HEK293T (cell line): Measurements from ENCODE around the gene ARHGEF28.

Experiments used
- CTCF ChIA-PET: fragments of 350-600 bp; formaldehyde crosslinking; extraction: SDS; loops from one replicate; lab custom pipeline; 2021; ENCODE audit warnings: antibody characterized with exemption, inconsistent platforms; lab: Yijun Ruan, JAX
- POLR2A ChIA-PET: fragments of 350-600 bp; formaldehyde crosslinking; extraction: SDS; loops from one replicate; lab custom pipeline; 2020; ENCODE audit warnings: antibody characterized with exemption, inconsistent platforms; lab: Yijun Ruan, JAX
- DNase-seq: peaks from one replicate; pipeline ENCODE4 v3.0.0; 2012; ENCODE audit warnings: mixed read lengths; ENCODE audit errors: extremely low spot score
- ARNT ChIP-seq: fragments of 450-650 bp; IDR thresholded peaks from 2 replicates; pipeline ENCODE4 v1.6.1; 2017; ENCODE audit warnings: mild to moderate bottlenecking
- BHLHE40 ChIP-seq: fragments of 450-650 bp; IDR thresholded peaks from 2 replicates; pipeline ENCODE4 v1.6.1; 2016; ENCODE audit warnings: mild to moderate bottlenecking, moderate library complexity, borderline replicate concordance
- CTBP1 ChIP-seq: fragments of 450-650 bp; IDR thresholded peaks from 2 replicates; pipeline ENCODE4 v1.6.1; 2016; ENCODE audit warnings: borderline replicate concordance
- ELF4 ChIP-seq: fragments of 450-650 bp; IDR thresholded peaks from 2 replicates; pipeline ENCODE4 v1.6.1; 2017; ENCODE audit warnings: antibody characterized with exemption
- FOXA1 ChIP-seq: fragments of 450-650 bp; IDR thresholded peaks from 2 replicates; pipeline ENCODE4 v1.6.1; 2016; ENCODE audit warnings: mild to moderate bottlenecking
- FOXK2 ChIP-seq: fragments of 450-650 bp; IDR thresholded peaks from 2 replicates; pipeline ENCODE4 v1.6.1; 2016; ENCODE audit warnings: mild to moderate bottlenecking
- FOXM1 ChIP-seq: fragments of 450-650 bp; IDR thresholded peaks from 2 replicates; pipeline ENCODE4 v1.6.1; 2017; ENCODE audit warnings: mild to moderate bottlenecking, borderline replicate concordance
- HDGF ChIP-seq: fragments of 450-650 bp; IDR thresholded peaks from 2 replicates; pipeline ENCODE4 v1.6.1; 2017; ENCODE audit warnings: antibody characterized with exemption, borderline replicate concordance
- L3MBTL2 ChIP-seq: fragments of 450-650 bp; conservative IDR thresholded peaks from 2 replicates; pipeline ENCODE4 v1.6.1; 2016; ENCODE audit warnings: mild to moderate bottlenecking
- LEF1 ChIP-seq: fragments of 450-650 bp; IDR thresholded peaks from 2 replicates; pipeline ENCODE4 v1.6.1; 2017; ENCODE audit warnings: mild to moderate bottlenecking, borderline replicate concordance
- NFRKB ChIP-seq: fragments of 450-650 bp; IDR thresholded peaks from 2 replicates; pipeline ENCODE4 v1.6.1; 2016; ENCODE audit warnings: mild to moderate bottlenecking, moderate library complexity
- SP1 ChIP-seq: fragments of 450-650 bp; IDR thresholded peaks from 2 replicates; pipeline ENCODE4 v1.6.1; 2017
- SUZ12 ChIP-seq: fragments of 450-650 bp; IDR thresholded peaks from 2 replicates; pipeline ENCODE4 v1.6.1; 2016; ENCODE audit warnings: mild to moderate bottlenecking
- TARDBP ChIP-seq: fragments of 450-650 bp; IDR thresholded peaks from 2 replicates; pipeline ENCODE4 v1.6.1; 2016
- ZNF384 ChIP-seq: fragments of 450-650 bp; IDR thresholded peaks from 2 replicates; pipeline ENCODE4 v1.6.1; 2016
- TF ChIP-seq, protein P1 (sequence below): fragments of 450-650 bp; IDR thresholded peaks from 2 replicates; pipeline ENCODE4 v1.6.1; 2016

ARHGEF28 gene

DNA sequence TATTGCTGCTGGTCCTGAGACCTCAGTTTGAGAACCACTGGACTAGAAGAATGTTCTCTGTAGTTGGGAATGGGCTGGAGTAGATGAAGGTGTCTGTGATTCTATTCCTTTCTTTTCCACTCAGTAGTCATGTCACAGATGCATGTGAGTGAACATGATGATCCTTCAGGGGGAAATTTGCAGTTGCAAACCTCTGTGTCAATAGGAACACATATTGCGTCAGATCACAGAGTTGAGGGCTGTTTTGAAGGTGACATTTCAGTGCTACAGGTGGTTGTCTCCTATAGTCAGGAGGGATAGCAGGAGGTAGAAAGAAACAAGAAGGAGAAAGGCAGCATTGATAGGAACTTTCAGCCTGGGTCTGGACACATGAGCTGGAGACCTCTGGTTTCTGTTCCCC lies 239.3 kb downstream of the ARHGEF28 start:
- TF ChIP-seq FOXK2 = no peak
- no peak for TF ChIP-seq HDGF
- TF ChIP-seq NFRKB = no peak
- TF ChIP-seq FOXM1 = no peak
- TF ChIP-seq FOXA1 = no peak
- TF ChIP-seq LEF1 = no peak
- TF ChIP-seq SUZ12 = no peak
- TF ChIP-seq ARNT = no peak
- TF ChIP-seq ELF4 = no peak
- no peak for TF ChIP-seq CTBP1
- ChIA-PET POLR2A (no interaction called here), CTCF (no interaction called here)
- no peak for DNase-seq

DNA sequence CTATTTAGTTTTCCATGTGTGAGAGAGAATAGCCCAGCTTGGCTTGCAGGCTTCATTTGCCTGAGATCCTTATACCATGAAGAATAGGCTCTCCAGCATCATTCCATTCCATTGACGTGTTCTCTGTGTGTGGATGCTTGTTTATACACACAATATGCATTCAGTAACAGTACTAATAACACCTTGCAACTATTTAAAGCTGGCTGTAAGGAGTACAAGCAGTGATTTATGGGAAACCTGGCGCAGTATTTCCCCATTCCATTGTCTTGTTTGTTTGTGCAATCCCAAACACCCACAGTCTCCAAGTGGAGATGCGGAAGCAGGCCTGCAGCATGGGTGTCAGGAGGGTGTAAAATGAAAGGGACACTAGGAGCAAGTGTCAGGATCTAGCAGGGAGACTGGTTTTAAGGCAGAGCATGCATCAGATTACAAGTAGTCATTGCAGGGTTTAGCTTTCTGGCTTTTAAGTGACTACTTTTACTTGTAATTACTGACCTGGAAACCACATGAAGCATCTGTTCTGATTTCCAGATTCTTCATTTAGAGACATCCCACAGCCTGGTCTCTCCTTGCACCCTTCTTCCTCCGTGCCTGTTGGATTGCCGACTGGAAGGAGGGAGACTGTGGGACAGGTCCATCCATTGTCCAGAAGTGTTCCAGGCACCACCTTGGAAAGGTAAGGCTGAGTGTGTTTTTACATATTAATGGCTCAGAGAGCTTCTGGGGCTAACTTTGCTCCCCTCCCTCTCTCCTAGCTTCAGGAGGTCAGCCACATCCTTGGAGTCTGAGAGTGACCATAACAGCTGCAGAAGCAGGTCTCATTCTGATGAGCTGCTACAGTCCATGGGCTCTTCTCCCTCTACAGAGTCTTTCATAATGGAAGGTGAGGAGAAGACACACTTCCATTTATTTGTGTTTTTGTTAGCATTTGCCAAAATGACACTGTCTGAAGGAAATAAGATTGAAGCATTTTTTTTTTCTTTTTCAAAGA lies 241.6 kb downstream of the ARHGEF28 start:
- POLR2A ChIA-PET = no interaction called here
- DNase-seq = no peak
- TF ChIP-seq L3MBTL2 = no peak
- no peak for TF ChIP-seq FOXA1
- CTCF ChIA-PET = no interaction called here

DNA sequence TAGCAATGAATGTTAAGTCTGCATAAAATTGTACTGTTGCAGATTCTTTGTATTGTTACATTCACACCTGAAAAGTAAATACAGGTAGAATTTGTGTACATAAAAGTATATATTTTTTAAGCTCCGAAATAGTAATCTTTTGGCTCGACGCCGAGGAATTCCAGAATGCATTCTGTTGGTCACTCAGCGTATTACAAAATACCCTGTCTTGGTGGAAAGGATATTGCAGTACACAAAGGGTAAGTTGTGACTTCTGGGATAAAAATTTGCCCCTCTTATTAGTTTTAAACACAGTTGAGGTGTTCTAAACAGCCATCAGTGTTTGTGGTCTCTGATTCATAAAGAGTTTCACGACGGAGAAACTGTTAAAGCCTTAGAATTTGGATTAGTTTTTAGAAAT lies 257.6 kb downstream of the ARHGEF28 start:
- DNase-seq = no peak
- POLR2A ChIA-PET = interaction anchor here (1.0 kb wide), 1 partner anchor 13 kb away, joined by 3 read pairs; no protein-coding TSS in a partner anchor
- TF ChIP-seq, protein P1, sequence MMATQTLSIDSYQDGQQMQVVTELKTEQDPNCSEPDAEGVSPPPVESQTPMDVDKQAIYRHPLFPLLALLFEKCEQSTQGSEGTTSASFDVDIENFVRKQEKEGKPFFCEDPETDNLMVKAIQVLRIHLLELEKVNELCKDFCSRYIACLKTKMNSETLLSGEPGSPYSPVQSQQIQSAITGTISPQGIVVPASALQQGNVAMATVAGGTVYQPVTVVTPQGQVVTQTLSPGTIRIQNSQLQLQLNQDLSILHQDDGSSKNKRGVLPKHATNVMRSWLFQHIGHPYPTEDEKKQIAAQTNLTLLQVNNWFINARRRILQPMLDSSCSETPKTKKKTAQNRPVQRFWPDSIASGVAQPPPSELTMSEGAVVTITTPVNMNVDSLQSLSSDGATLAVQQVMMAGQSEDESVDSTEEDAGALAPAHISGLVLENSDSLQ = no peak
- no peak for TF ChIP-seq SUZ12
- CTCF ChIA-PET = no interaction called here

DNA sequence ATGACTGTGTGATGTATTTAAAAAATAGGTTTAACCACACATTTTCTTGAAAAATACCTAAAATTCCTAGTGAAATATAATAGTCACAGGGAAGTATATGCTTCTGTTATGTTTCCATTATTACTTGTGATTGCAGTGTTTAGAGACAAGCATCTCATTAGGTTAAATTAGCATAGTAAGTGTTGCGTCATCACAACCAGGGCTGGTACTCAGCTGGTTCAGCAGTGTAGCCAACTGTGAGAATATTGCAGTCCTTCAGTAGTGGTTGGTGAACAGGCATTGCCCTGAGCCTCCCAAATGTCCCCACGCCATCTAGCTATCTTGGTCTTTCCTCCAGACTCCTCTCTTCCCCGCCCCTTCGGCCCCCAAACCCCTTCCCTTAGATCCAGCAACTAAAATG lies 261.7 kb downstream of the ARHGEF28 start:
- no peak for DNase-seq
- no peak for TF ChIP-seq NFRKB
- no peak for TF ChIP-seq TARDBP
- TF ChIP-seq SUZ12 = no peak
- TF ChIP-seq, protein P1 = no peak
- TF ChIP-seq FOXK2 = no peak
- CTCF ChIA-PET = no interaction called here
- POLR2A ChIA-PET = no interaction called here

DNA sequence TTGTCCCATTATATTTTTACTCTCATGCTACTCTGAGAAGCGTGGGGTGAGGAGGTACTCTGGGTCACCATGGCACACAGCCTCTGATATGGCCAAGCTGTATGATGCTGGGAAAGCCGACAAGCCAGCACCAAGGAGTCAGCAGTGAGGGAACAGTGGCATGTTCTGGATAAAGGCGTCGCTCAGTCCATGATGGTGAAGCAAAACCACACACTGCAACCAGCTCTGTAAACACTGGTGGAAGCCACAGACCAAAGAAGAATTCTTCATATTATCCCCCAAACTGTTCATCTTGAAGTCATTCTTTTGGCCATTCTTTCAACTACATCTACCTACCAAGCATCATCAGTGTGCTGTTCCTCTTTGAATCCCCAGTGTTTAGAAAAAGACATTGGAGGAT lies 264.6 kb downstream of the ARHGEF28 start:
- DNase-seq = no peak
- CTCF ChIA-PET = no interaction called here
- TF ChIP-seq NFRKB (no peak), ZNF384 (no peak), CTBP1 (no peak), TARDBP (no peak), BHLHE40 (no peak), FOXM1 (no peak), ARNT (no peak), HDGF (no peak), ELF4 (no peak), SUZ12 (no peak), FOXA1 (no peak), LEF1 (no peak), L3MBTL2 (no peak), SP1 (no peak), FOXK2 (no peak)
- TF ChIP-seq, protein P1 = no peak
- POLR2A ChIA-PET = no interaction called here

DNA sequence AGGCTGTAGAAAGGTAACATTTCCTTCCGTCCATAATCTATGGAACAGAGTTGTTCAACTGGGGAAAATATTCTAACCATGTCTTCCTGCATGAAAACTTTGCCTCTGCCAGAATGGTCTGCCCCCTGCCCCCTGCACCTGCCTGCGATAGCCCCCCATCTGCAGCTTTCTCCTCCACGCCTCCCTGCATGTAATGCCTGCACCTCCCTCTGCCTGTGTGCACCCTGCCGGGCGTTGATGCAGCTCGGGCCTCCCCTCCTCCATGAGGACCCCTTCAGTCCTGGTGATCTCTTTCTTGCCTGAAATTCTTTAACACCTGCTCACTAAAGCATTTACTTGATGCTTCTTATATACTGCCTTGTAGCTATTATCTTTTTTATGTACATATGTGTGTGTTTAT lies 266.2 kb downstream of the ARHGEF28 start:
- no peak for DNase-seq
- ChIA-PET POLR2A (no interaction called here), CTCF (no interaction called here)
- no peak for TF ChIP-seq FOXK2
- no peak for TF ChIP-seq L3MBTL2
- no peak for TF ChIP-seq NFRKB
- TF ChIP-seq LEF1 = no peak
- TF ChIP-seq, protein P1 = no peak
- no peak for TF ChIP-seq ZNF384
- no peak for TF ChIP-seq BHLHE40
- no peak for TF ChIP-seq SUZ12
- TF ChIP-seq HDGF = no peak
- no peak for TF ChIP-seq TARDBP
